Adrenal gland (tissue), 12 donors: ENCODE data around the gene ADGRD2. TPM values are rescaled to one million over a fixed set of nuclear protein-coding genes. Genes with fewer than 3 reads are reported as not detected.

Source experiments
- DNase-seq, 7 donors: peaks; one replicate each; pipeline ENCODE4 v3.0.0-alpha.2; 2019 to 2020
- H3K27ac ChIP-seq, 5 donors: fragments of 200-600 bp; sonication (generic) in 4 of 5; 1 replicate in 3 of 5; 2 replicates in 2 of 5; pipeline versions ENCODE4 v1.5.1 to v1.8.0; 2016 to 2020; ENCODE audit warnings: mild to moderate bottlenecking in 1 of 5
- H3K27me3 ChIP-seq: fragments of 200-600 bp; 2 replicates; pipeline ENCODE4 v1.8.0; 2021
- H3K36me3 ChIP-seq, 2 donors: fragments of 200-600 bp; replicated peaks in 1 of 2; 1 replicate in 1 of 2; 2 replicates in 1 of 2; pipeline versions ENCODE4 v1.5.1 to v1.8.0; 2018 to 2022
- H3K4me1 ChIP-seq, 2 donors: fragments of 200-600 bp; replicated peaks in 1 of 2; 1 replicate in 1 of 2; 2 replicates in 1 of 2; pipeline versions ENCODE4 v1.5.1 to v1.8.0; 2018 to 2021
- H3K4me3 ChIP-seq, 4 donors: fragments of 200-600 bp; sonication (generic) in 3 of 4; one replicate each; pipeline ENCODE4 v1.5.1; 2016 to 2018
- H3K9me3 ChIP-seq, 3 donors: fragments of 200-600 bp; sonication (generic) in 1 of 3; replicated peaks in 1 of 3; 1 replicate in 2 of 3; 2 replicates in 1 of 3; pipeline versions ENCODE4 v1.5.1 to v1.8.0; 2016 to 2021
- CTCF ChIP-seq, 6 experiments: fragments of 450-650 bp in 4 of 6; fragments of 200-600 bp in 2 of 6; sonication (generic) in 1 of 6; IDR thresholded peaks; 1 replicate in 5 of 6; 2 replicates in 1 of 6; pipeline versions ENCODE4 v1.5.1 to v1.8.0; 2016 to 2021; ENCODE audit warnings: antibody characterized with exemption in 6 of 6, mild to moderate bottlenecking in 2 of 6, moderate library complexity in 1 of 6
- POLR2A ChIP-seq, 2 donors: fragments of 450-650 bp; IDR thresholded peaks; one replicate each; pipeline ENCODE4 v1.6.1; 2017; ENCODE audit warnings: antibody characterized with exemption in 2 of 2, mild to moderate bottlenecking in 2 of 2, moderate library complexity in 1 of 2
- WGBS, 4 donors: extraction: QIAGEN DNeasy Blood & Tissue Kit in 2 of 4; methylation state at CpG; one replicate each; pipeline versions ENCODE4 v1.1.5 to v1.1.7; 2013 to 2017; 5-methylcytosine and 5-hydroxymethylcytosine counted together
- intact Hi-C, 2 donors: fragments of 100-400 bp; cut with DNase I; formaldehyde crosslinking; loops; one replicate each; pipeline versions ENCODE4 v1.14.1 to v1.15.0; 2022 to 2023
- polyA plus RNA-seq, 3 donors: library from polyadenylated mRNA; stranded (reverse); fragments of 200-250 nt in 2 of 3; fragments of 350-450 nt in 1 of 3; fragmentation: Illumina TruSeq in 1 of 3; extraction: RNeasy Lipid Tissue Mini Kit (QIAGEN cat#74804) in 1 of 3; gene quantifications; one replicate each; pipeline ENCODE4 v1.2.3, GENCODE V29; 2013 to 2014
- total RNA-seq, 9 donors: library from RNA; depleted of rRNA in 4 of 9; stranded (reverse); fragments of >200 nt in 4 of 9; fragments of 120-200 nt in 1 of 9; fragmentation: NEBNext Ultra II Directional in 1 of 9; extraction: Animal tissue kit (Norgen Biotek cat#: 25700) in 1 of 9; gene quantifications; one replicate each; pipeline versions ENCODE4 v1.1.0 to v1.2.4, GENCODE V29; 2013 to 2023
- donor health status: healthy with polysubstance abuse.
- donor health status: Bipolar disorder and iron deficiency.
- donor health status: DM: yes; HTN: yes; CAD: no.
- donor health status: DM: no; HTN: no; CAD: no.
- donor health status: DM: no; HTN: no; CAD: no.
- donor health status: DM: yes; HTN: yes; CAD: no.

The ADGRD2 gene
- total and polyA plus RNA-seq, 12 donors = 0.16 to 4.4 (median 0.46) TPM; not detected in 4

- H3K4me1 ChIP-seq = peaks cover 17% of the 10 kb centered on the region in 2 donors
- intact Hi-C loops = no loop called here
- H3K9me3 ChIP-seq = no peaks in the 10 kb centered on the region
- 66 to 73% (median 69%) methylated on average over 3 of the region's 3 CpGs for WGBS, 4 donors
- DNase-seq = peak in 4 of 7 donors; percentile 50 to 61 (median 58)
- peak overlapping the region in 3 of 5 donors; percentile 70 to 94 (median 76) for H3K27ac ChIP-seq
- no peak overlapping the region for H3K4me3 ChIP-seq
- TF ChIP-seq CTCF (IDR thresholded peaks at IDR 0.05) (no peak), POLR2A (IDR thresholded peaks at IDR 0.05) (peak in 1 of 2 donors; percentile 39)
- H3K36me3 ChIP-seq = no peaks in the 10 kb centered on the region
- H3K27me3 ChIP-seq = no peaks in the 10 kb centered on the region
These were observed 77.5 kb downstream of the ADGRD2 start for GRCh38 chr9:124527781-124528180.

Other genes starting within 250 kb of the ADGRD2 start
- gene NEK6, start 192.5 kb upstream of the ADGRD2 start, total RNA-seq = 10 to 100 TPM in 7 of 9 donors, 1 to 10 TPM in 2; 4.6 to 27.2 (median 18.5) TPM
- 1 to 10 TPM; 4.0 to 8.5 (median 8.3) TPM for gene NEK6, start 192.5 kb upstream of the ADGRD2 start, polyA plus RNA-seq
- 100 to 1,000 TPM; 107 to 427 (median 155) TPM for gene PSMB7, start 35.0 kb upstream of the ADGRD2 start, total RNA-seq
- gene PSMB7, start 35.0 kb upstream of the ADGRD2 start, polyA plus RNA-seq = 100 to 1,000 TPM; 132 to 376 (median 304) TPM
- gene NR5A1, start 56.9 kb downstream of the ADGRD2 start, total RNA-seq = 100 to 1,000 TPM; 167 to 637 (median 207) TPM
- 100 to 1,000 TPM; 110 to 312 (median 225) TPM for gene NR5A1, start 56.9 kb downstream of the ADGRD2 start, polyA plus RNA-seq